ENCODE measurements around the gene SPATA32. TPM values are rescaled to one million over a fixed set of nuclear protein-coding genes. Genes with fewer than 3 reads are reported as not detected.
"Not testable (repeated sequence)": the region's sequence is repeated elsewhere in the genome, so short reads cannot be mapped to it uniquely, and the experiment has no call there.

SPATA32 gene
- total RNA-seq (2014; rRNA removed; shearing (Covaris generic)): not detected in 2 replicates

- DNase-seq (ENCODE audit: low read depth): no peak
Measured at GRCh38 chr17:45261577-45262515, at the start of gene SPATA32. Gene SPATA32 (minus strand): TSS chr17:45262094. CDS start chr17:45262016, 78 bp downstream.

GRCh38 chr17:45311401-45311759, 49.5 kb upstream of the SPATA32 start:
- DNase-seq (ENCODE audit: low read depth): no peak

GRCh38 chr17:45310380-45311324, 48.8 kb upstream of the SPATA32 start:
- DNase-seq (ENCODE audit: low read depth): no peak

GRCh38 chr17:45309400-45309799, 47.5 kb upstream of the SPATA32 start:
- DNase-seq (ENCODE audit: low read depth): no peak

GRCh38 chr17:45308840-45309239, 46.9 kb upstream of the SPATA32 start:
- no peak for DNase-seq (ENCODE audit: low read depth)

GRCh38 chr17:45308016-45308365, 46.1 kb upstream of the SPATA32 start:
- DNase-seq (ENCODE audit: low read depth): no peak

- DNase-seq (ENCODE audit: low read depth): peak; percentile 79
Measured at GRCh38 chr17:45307290-45308015, 45.6 kb upstream of the SPATA32 start.

- no peak for DNase-seq (ENCODE audit: low read depth)
Measured at GRCh38 chr17:45306623-45307022, 44.7 kb upstream of the SPATA32 start.

- no peak for DNase-seq (ENCODE audit: low read depth)
Measured at GRCh38 chr17:45306094-45306493, 44.2 kb upstream of the SPATA32 start.

GRCh38 chr17:45305530-45306087, 43.7 kb upstream of the SPATA32 start:
- DNase-seq (ENCODE audit: low read depth): peak; percentile 85

GRCh38 chr17:45302649-45303173, 40.8 kb upstream of the SPATA32 start:
- peak; percentile 74 for DNase-seq (ENCODE audit: low read depth)

- DNase-seq (ENCODE audit: low read depth): not testable (repeated sequence)
Measured at GRCh38 chr17:45302220-45302619, 40.3 kb upstream of the SPATA32 start.

- DNase-seq (ENCODE audit: low read depth): no peak
Measured at GRCh38 chr17:45301674-45302073, 39.8 kb upstream of the SPATA32 start.

GRCh38 chr17:45300060-45300751, 38.3 kb upstream of the SPATA32 start:
- DNase-seq (ENCODE audit: low read depth): no peak

- DNase-seq (ENCODE audit: low read depth): no peak
Measured at GRCh38 chr17:45299361-45299760, 37.5 kb upstream of the SPATA32 start.

- peak; percentile 46 for DNase-seq (ENCODE audit: low read depth)
Measured at GRCh38 chr17:45298546-45299285, 36.8 kb upstream of the SPATA32 start.

- DNase-seq (ENCODE audit: low read depth): no peak
Measured at GRCh38 chr17:45296833-45297124, 34.9 kb upstream of the SPATA32 start.

GRCh38 chr17:45296003-45296832, 34.3 kb upstream of the SPATA32 start:
- DNase-seq (ENCODE audit: low read depth): peak; percentile 57

- peak; percentile 68 for DNase-seq (ENCODE audit: low read depth)
Measured at GRCh38 chr17:45294506-45294905, 32.6 kb upstream of the SPATA32 start.

Data from Daoy (cell line).